Esophagus muscularis mucosa (tissue), 4 donors: ENCODE measurements around the gene PRICKLE1.

ENCODE experiments used
- CTCF ChIP-seq, 3 experiments: fragments of 200-600 bp in 2 of 3; fragments of 450-650 bp in 1 of 3; sonication (generic) in 2 of 3; IDR thresholded peaks; one replicate each; pipeline ENCODE4 v1.5.1; 2017 to 2019; ENCODE audit warnings: antibody characterized with exemption in 3 of 3, mild to moderate bottlenecking in 2 of 3, moderate library complexity in 1 of 3
- EP300 ChIP-seq: sonication (generic); formaldehyde crosslinking; IDR thresholded peaks from one replicate; pipeline ENCODE4 v1.6.1; 2017; ENCODE audit warnings: antibody characterized with exemption
- POLR2A ChIP-seq: fragments of 450-650 bp; IDR thresholded peaks from one replicate; pipeline ENCODE4 v1.6.1; 2017; ENCODE audit warnings: antibody characterized with exemption, moderate library complexity, mild to moderate bottlenecking, low read depth
- POLR2AphosphoS5 ChIP-seq, 2 donors: sonication (generic); formaldehyde crosslinking; IDR thresholded peaks; one replicate each; pipeline ENCODE4 v1.6.1; 2017; ENCODE audit warnings: antibody characterized with exemption in 2 of 2

- TF ChIP-seq POLR2AphosphoS5 (IDR thresholded peaks at IDR 0.05), result no peak
- no peak for TF ChIP-seq CTCF (IDR thresholded peaks at IDR 0.05)
- TF ChIP-seq EP300, result no peak
- TF ChIP-seq POLR2A, result no peak
Observed at GRCh38 chr12:42495244-42495643, 94.3 kb downstream of the PRICKLE1 start.
